Measurements from ENCODE around the gene HMGN5.

Gene HMGN5

GRCh38 chrX:81120936-81121371, 80.8 kb downstream of the HMGN5 start:
- DNase-seq (ENCODE audit: extremely low read depth in 1 of 2, low read depth in 1 of 2) = peak in 1 of 2 donors; percentile 8

- no peak for DNase-seq (ENCODE audit: extremely low read depth in 1 of 2, low read depth in 1 of 2)
Measured at GRCh38 chrX:81120258-81120935, 81.3 kb downstream of the HMGN5 start.

GRCh38 chrX:81114757-81115156, 87.0 kb downstream of the HMGN5 start:
- DNase-seq (ENCODE audit: extremely low read depth in 1 of 2, low read depth in 1 of 2) = no peak

- DNase-seq (ENCODE audit: extremely low read depth in 1 of 2, low read depth in 1 of 2) = no peak
Measured at GRCh38 chrX:81110286-81110685, 91.4 kb downstream of the HMGN5 start.

DNA sequence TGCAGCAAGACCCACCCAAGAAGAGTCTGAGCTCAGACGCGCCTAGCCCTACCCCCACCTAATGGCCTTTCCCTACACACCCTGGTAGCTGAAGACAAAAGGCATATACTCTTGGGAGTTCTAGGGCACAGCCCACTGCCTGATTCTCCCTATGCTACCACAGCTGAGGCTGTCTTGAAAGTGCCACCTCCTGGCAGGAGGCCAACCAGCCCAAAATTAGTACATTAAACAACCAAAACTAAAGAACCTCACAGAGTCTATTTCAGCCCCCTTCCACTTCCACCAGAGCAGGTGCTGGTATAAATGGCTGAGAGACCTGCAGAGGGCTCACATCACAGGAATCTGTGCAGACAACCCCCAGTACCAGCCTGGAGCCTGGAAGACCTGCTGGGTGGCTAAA, 119.1 kb downstream of the HMGN5 start:
- no peak for DNase-seq (ENCODE audit: extremely low read depth in 1 of 2, low read depth in 1 of 2)
